Activated T-cell treated with anti-CD3 and anti-CD28 coated beads, Interleukin-2, amount 50 U/mL, for 72 hours (primary cell): Measurements from ENCODE around the gene DPYSL5. TPM values are rescaled to one million over a fixed set of nuclear protein-coding genes. Genes with fewer than 3 reads are reported as not detected.

Source experiments
- ATAC-seq, 2 donors: fragments of 150-1000 bp; cut with Tn5 transposase; replicated peaks in 1 of 2; 2 replicates each; pipeline ENCODE4 v1.10.0; 2021; ENCODE audit warnings: moderate library complexity in 2 of 2, mild to moderate bottlenecking in 1 of 2
- DNase-seq, 2 donors: peaks; one replicate each; pipeline ENCODE4 v3.0.0; 2021 to 2022; ENCODE audit warnings: mixed read lengths in 1 of 2
- H3K27ac Mint-ChIP-seq: one replicate; pipeline ENCODE4 v1.8.0; 2022; ENCODE audit warnings: mild to moderate bottlenecking, moderate library complexity, mixed read lengths
- H3K27me3 Mint-ChIP-seq: one replicate; pipeline ENCODE4 v1.8.0; 2022; ENCODE audit warnings: low read depth, mixed read lengths
- H3K36me3 Mint-ChIP-seq, 2 donors: one replicate each; pipeline ENCODE4 v1.8.0; 2022; ENCODE audit warnings: mixed read lengths in 2 of 2, mild to moderate bottlenecking in 1 of 2; ENCODE audit not compliant: insufficient read depth in 2 of 2
- H3K4me1 Mint-ChIP-seq: one replicate; pipeline ENCODE4 v1.8.0; 2022; ENCODE audit warnings: low read depth, mixed read lengths
- H3K4me3 Mint-ChIP-seq, 2 donors: one replicate each; pipeline ENCODE4 v1.8.0; 2022; ENCODE audit warnings: mild to moderate bottlenecking in 2 of 2, mixed read lengths in 2 of 2, moderate library complexity in 2 of 2
- H3K9me3 Mint-ChIP-seq, 2 donors: one replicate each; pipeline ENCODE4 v1.8.0; 2022; ENCODE audit warnings: mixed read lengths in 2 of 2
- total RNA-seq, 2 donors: library from RNA; stranded (reverse); gene quantifications; one replicate each; pipeline ENCODE4 v1.2.3, GENCODE V29; 2022

The DPYSL5 gene
- total RNA-seq, 2 donors from 2014 or later: not detected

DNA sequence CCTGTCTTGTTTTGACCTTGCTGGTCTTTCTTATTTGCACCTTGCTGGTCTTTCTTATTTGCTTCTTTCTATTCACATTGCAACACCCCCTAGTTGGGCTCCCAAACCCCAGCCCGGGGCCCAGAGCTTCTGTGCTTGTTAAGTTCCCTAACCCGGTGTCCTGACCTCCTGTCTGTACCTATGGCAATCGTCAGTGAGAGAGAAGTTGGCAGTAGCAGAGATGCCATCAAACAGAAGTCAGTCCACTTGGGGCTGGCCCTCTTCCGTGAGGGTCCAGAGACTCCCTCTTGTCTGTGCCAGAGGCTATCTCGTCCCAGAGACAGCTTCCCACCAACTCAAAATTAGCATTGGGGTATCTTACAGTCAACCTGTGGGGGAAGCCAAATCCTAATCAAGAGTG lies 55.7 kb downstream of the DPYSL5 start:
- H3K4me3 Mint-ChIP-seq: no peak overlapping the region
- DNase-seq (no peak), ATAC-seq (no peak)
- H3K27me3 Mint-ChIP-seq: peaks cover 7% of the 10 kb centered on the region
- no peaks in the 10 kb centered on the region for H3K4me1 Mint-ChIP-seq
- H3K9me3 Mint-ChIP-seq: no peaks in the 10 kb centered on the region
- no peak overlapping the region for H3K27ac Mint-ChIP-seq
- no peaks in the 10 kb centered on the region for H3K36me3 Mint-ChIP-seq

DNA sequence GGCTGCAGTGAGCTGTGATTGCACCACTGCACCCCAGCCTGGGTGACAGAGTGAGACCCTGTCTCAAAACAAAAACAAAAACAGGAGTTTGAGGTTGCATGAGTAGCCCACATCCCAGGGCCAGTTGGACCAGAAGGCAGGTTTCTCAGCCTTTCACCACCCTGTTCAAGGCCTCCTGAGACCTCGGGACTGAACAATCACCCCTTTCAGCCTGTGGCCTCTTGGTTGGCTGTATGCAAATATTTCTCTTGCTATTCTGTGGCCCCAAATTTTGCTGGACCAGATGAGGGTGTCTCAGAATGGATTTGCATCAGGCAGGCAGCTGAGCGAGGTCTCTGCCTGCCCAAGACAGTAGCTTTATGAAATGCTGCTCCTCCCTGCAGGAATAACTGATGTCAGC lies 56.9 kb downstream of the DPYSL5 start:
- H3K36me3 Mint-ChIP-seq: no peaks in the 10 kb centered on the region

DNA sequence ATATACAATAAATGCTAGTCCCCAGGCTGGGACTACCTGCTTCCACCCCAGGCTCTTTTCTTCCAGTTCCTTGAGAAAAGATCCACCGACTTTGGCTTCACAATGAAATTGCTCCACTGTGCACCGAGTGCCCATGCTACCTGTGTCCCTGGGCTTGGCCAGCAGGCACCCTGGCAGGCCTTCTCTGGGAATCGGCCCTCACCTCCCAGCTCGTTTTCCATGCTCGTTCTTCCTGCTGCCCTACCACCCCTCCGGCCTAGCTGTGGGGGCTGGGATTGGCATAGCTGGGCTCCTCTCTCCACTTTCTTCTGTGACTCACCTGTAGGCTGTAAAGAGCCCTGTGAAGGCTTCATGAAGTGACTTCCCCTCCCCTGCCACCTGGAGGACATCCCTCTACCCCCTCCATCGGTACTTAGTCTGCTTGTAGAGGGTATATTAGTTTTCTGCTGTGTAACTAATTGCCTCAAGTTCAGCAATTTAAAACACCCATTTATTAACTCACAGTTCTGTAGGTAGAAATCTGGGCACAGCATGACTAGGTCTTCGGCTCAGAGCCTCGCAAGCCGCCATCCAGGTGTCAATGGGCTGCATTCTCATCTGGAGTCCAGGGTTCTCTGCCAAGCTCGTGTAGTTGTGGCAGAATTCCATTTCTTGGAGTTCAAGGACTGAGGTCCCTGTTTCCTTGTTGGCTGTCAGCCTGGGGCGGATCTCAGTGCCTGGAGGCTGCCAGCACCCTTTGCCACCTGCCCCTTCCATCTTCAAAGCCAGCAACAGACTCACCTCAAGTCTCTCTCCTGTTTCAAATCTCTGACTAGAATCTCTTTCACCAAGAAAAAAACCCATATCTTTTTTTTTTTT lies 57.6 kb downstream of the DPYSL5 start:
- Mint-ChIP-seq H3K9me3 (no peaks in the 10 kb centered on the region), H3K36me3 (no peaks in the 10 kb centered on the region), H3K4me3 (no peak overlapping the region), H3K27me3 (peaks cover 8% of the 10 kb centered on the region), H3K4me1 (no peaks in the 10 kb centered on the region), H3K27ac (no peak overlapping the region)
- ATAC-seq: no peak
- no peak for DNase-seq

More for the DNA sequence above, 56.9 kb downstream of the DPYSL5 start:
- no peaks in the 10 kb centered on the region for H3K9me3 Mint-ChIP-seq
- no peak overlapping the region for H3K4me3 Mint-ChIP-seq
- no peak for ATAC-seq
- H3K4me1 Mint-ChIP-seq: no peaks in the 10 kb centered on the region
- no peak for DNase-seq
- peaks cover 7% of the 10 kb centered on the region for H3K27me3 Mint-ChIP-seq
- no peak overlapping the region for H3K27ac Mint-ChIP-seq

- Mint-ChIP-seq H3K9me3 (no peaks in the 10 kb centered on the region), H3K4me3 (no peak overlapping the region), H3K4me1 (no peaks in the 10 kb centered on the region), H3K27ac (no peak overlapping the region), H3K36me3 (no peaks in the 10 kb centered on the region), H3K27me3 (peaks cover 16% of the 10 kb centered on the region)
- ATAC-seq: no peak
- no peak for DNase-seq
Measured at GRCh38 chr2:26907416-26907815, 59.5 kb downstream of the DPYSL5 start.

DNA sequence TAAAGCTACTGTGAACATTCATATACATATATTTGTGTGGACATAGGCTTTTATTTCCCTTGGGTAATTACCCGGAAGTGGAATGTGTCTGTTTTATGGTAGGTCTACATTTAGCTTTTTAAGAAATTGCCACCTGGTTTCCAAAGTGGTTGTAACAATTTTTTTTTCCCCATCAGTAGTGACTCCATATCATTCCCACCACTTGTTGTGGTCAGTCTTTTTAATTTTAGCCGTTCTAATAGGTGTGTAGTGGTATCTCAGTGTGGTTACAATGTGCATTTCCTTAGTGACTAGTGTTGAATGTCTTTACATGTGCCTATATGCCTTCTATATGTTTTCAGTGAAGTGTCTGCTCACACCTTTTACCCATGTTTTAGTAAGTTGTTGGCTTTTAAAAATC lies 62.2 kb downstream of the DPYSL5 start:
- no peaks in the 10 kb centered on the region for H3K4me1 Mint-ChIP-seq
- H3K36me3 Mint-ChIP-seq: no peaks in the 10 kb centered on the region
- H3K27ac Mint-ChIP-seq: no peak overlapping the region
- no peak overlapping the region for H3K4me3 Mint-ChIP-seq
- no peaks in the 10 kb centered on the region for H3K9me3 Mint-ChIP-seq
- ATAC-seq (no peak), DNase-seq (no peak)
- peaks cover 16% of the 10 kb centered on the region for H3K27me3 Mint-ChIP-seq

- DNase-seq (no peak), ATAC-seq (no peak)
- H3K27ac Mint-ChIP-seq: no peak overlapping the region
- peaks cover 16% of the 10 kb centered on the region for H3K27me3 Mint-ChIP-seq
- H3K4me1 Mint-ChIP-seq: no peaks in the 10 kb centered on the region
- no peaks in the 10 kb centered on the region for H3K36me3 Mint-ChIP-seq
- no peak overlapping the region for H3K4me3 Mint-ChIP-seq
- no peaks in the 10 kb centered on the region for H3K9me3 Mint-ChIP-seq
Measured at GRCh38 chr2:26911911-26912861, 64.3 kb downstream of the DPYSL5 start.

DNA sequence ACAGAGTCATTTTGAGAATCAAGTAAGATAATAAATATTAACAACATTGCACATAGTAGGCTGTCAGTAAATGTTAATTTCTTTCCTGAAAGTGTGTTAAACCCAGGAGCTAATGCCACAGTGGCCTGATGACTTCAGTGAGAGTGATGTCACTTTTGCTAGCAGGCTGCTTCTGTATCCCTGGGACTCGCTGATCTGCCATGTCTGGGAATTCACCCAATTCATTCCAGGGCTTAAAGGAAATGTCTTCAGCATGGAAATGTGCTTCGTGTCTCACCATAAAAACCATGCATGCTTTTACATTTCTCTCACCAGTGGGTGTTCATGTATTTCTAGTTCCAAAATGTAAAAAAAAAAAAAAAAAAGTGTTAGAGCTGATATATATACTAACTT lies 65.7 kb downstream of the DPYSL5 start:
- no peak overlapping the region for H3K4me3 Mint-ChIP-seq
- DNase-seq (no peak), ATAC-seq (no peak)
- H3K27ac Mint-ChIP-seq: no peak overlapping the region
- H3K9me3 Mint-ChIP-seq: no peaks in the 10 kb centered on the region
- no peaks in the 10 kb centered on the region for H3K4me1 Mint-ChIP-seq
- H3K27me3 Mint-ChIP-seq: peaks cover 9% of the 10 kb centered on the region
- no peaks in the 10 kb centered on the region for H3K36me3 Mint-ChIP-seq

DNA sequence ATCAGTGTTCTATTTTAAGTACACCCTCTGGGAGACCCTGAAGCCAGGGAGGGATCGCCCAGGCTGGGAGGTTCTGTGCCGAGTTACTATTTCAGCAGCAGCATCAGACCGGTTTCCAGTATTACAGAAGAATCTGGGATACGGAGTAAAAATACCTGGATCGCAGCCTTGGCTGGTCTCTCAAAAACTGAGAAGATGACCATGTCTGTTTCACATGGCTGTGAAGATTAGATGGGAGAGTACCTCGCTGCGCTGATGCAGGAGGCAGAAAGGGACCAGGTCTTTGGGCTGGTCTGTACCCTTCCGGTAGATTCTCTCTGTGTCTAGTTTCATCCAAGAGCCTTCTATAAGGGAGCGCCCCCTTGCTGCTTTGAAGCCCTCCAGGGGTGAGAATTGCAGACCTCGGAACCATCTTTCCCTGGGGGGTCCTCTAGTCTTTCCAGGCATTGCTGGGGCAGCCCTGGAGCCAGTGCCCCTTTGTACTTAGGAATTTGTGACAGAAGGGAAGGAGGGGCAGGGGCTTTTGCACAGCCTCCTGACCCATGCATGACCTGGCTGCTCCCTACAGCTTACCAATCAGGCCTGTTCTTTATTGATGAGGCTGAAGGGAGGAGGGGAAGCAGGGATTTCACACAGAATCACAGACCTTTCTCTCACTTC lies 66.2 kb downstream of the DPYSL5 start:
- Mint-ChIP-seq H3K4me1 (no peaks in the 10 kb centered on the region), H3K36me3 (no peaks in the 10 kb centered on the region), H3K27ac (no peak overlapping the region), H3K9me3 (no peaks in the 10 kb centered on the region), H3K27me3 (peaks cover 9% of the 10 kb centered on the region), H3K4me3 (no peak overlapping the region)
- ATAC-seq: no peak
- no peak for DNase-seq

DNA sequence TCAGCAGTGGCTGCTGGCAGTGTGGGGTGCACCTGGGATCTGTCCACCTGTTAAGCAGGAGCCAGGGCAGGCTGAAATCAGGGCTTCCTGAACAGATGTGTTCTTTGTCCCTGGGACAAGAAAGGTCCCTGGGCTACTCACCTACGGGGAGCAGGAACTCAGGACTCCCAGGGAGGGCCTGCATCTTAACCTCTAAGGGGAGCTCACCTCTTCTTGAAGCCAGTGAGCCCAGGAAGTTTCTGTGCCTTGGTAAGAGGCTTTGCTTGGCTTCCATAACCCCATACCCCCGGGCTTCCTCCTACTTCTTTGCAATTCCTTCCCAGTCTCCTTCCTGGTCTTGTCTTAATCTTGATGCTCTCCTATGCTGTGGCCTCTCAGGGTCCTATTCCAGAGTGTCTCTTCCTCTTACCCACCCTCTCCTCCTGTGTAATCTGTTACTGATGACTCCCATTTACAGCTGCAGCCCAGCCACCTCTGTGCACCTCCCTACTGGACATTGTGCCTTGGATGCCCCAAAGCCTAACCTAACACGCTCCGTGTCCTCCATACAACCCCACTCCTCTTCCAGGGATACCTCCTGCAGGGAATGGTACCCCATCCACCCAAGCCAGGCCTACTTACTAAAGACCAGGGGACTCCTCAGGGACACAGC lies 66.9 kb downstream of the DPYSL5 start:
- Mint-ChIP-seq H3K27me3 (peaks cover 9% of the 10 kb centered on the region), H3K4me3 (no peak overlapping the region), H3K36me3 (no peaks in the 10 kb centered on the region), H3K4me1 (no peaks in the 10 kb centered on the region), H3K9me3 (no peaks in the 10 kb centered on the region), H3K27ac (no peak overlapping the region)
- ATAC-seq (no peak), DNase-seq (no peak)

- H3K4me1 Mint-ChIP-seq: no peaks in the 10 kb centered on the region
- H3K27me3 Mint-ChIP-seq: peaks cover 9% of the 10 kb centered on the region
- no peak overlapping the region for H3K4me3 Mint-ChIP-seq
- H3K9me3 Mint-ChIP-seq: no peaks in the 10 kb centered on the region
- ATAC-seq (no peak), DNase-seq (no peak)
- no peak overlapping the region for H3K27ac Mint-ChIP-seq
- H3K36me3 Mint-ChIP-seq: no peaks in the 10 kb centered on the region
Measured at GRCh38 chr2:26915316-26915715, 67.4 kb downstream of the DPYSL5 start.

GRCh38 chr2:26916128-26916692 lies 68.3 kb downstream of the DPYSL5 start:
- Mint-ChIP-seq H3K9me3 (no peaks in the 10 kb centered on the region), H3K27ac (no peak overlapping the region), H3K36me3 (no peaks in the 10 kb centered on the region), H3K27me3 (peaks cover 6% of the 10 kb centered on the region), H3K4me3 (no peak overlapping the region), H3K4me1 (no peaks in the 10 kb centered on the region)
- DNase-seq (no peak), ATAC-seq (no peak)

GRCh38 chr2:26917135-26917836 lies 69.4 kb downstream of the DPYSL5 start:
- H3K27ac Mint-ChIP-seq: no peak overlapping the region
- H3K36me3 Mint-ChIP-seq: no peaks in the 10 kb centered on the region

More at GRCh38 chr2:26917135-26917836, 69.4 kb downstream of the DPYSL5 start:
- Mint-ChIP-seq H3K9me3 (no peaks in the 10 kb centered on the region), H3K4me3 (no peak overlapping the region), H3K4me1 (peaks cover under 1% of the 10 kb centered on the region), H3K27me3 (peaks cover 14% of the 10 kb centered on the region)
- no peak for ATAC-seq
- no peak for DNase-seq
